Cardiac fibroblast (primary cell): Measurements from ENCODE around the gene BNIPL.
A peak's percentile ranks its signal among the peaks of the same experiment; 100 is the strongest.

Source experiments
- DNase-seq, 2 donors: peaks; one replicate each; pipeline versions ENCODE4 v3.0.0 to v3.0.0-alpha.2; 2010; ENCODE audit warnings: low read depth in 2 of 2
- H3K4me3 ChIP-seq, 2 donors: replicated peaks in 1 of 2; 1 replicate in 1 of 2; 2 replicates in 1 of 2; pipeline ENCODE4 v1.5.1; 2011; ENCODE audit warnings: low read depth in 2 of 2, low read length in 2 of 2, mild to moderate bottlenecking in 2 of 2, moderate library complexity in 1 of 2
- TF ChIP-seq, protein P1 (sequence below): IDR thresholded peaks from one replicate; pipeline ENCODE4 v1.5.1; 2011; ENCODE audit warnings: low read depth, mild to moderate bottlenecking, low read length, inconsistent platforms

The BNIPL gene

GRCh38 chr1:151009674-151010345 is 26.6 kb upstream of the BNIPL start:
- no peak overlapping the region for H3K4me3 ChIP-seq
- TF ChIP-seq, protein P1, sequence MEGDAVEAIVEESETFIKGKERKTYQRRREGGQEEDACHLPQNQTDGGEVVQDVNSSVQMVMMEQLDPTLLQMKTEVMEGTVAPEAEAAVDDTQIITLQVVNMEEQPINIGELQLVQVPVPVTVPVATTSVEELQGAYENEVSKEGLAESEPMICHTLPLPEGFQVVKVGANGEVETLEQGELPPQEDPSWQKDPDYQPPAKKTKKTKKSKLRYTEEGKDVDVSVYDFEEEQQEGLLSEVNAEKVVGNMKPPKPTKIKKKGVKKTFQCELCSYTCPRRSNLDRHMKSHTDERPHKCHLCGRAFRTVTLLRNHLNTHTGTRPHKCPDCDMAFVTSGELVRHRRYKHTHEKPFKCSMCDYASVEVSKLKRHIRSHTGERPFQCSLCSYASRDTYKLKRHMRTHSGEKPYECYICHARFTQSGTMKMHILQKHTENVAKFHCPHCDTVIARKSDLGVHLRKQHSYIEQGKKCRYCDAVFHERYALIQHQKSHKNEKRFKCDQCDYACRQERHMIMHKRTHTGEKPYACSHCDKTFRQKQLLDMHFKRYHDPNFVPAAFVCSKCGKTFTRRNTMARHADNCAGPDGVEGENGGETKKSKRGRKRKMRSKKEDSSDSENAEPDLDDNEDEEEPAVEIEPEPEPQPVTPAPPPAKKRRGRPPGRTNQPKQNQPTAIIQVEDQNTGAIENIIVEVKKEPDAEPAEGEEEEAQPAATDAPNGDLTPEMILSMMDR: no peak
- DNase-seq: no peak

- no peak overlapping the region for H3K4me3 ChIP-seq
- TF ChIP-seq, protein P1: no peak
- no peak for DNase-seq
These were observed 26.1 kb upstream of the BNIPL start for GRCh38 chr1:151010346-151010726.

DNA sequence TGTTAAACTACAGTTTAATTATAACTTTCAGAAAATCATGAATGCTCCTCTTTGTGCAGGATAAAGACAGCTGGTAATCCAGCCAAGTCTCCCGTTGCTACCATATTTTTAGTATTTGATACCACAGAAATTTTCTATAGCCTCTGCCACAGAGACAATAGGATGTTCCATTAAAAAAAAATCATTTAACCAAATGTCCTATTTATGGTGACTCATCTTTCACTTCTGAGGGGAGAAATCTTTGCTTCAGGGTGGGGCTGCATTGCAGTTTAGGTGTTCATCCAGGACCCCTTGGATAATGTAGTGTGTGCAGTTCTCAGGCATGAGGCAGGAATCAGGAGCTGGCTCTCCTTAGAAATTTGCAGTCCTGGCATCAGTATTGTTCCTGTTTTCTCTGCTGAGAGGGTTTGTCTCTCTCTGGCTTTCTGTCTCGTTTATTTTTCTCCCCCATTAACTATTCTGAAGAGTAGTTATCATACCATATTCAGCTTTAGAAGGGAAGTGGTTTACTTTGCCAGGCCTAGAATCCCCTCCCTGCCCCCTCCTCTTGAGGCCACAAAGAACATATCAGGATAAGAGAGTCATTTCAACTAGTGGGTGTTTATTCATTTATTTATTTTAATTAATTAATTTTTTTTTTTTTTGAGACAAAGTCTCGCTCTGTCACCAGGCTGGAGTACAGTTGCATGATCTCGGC is 25.1 kb upstream of the BNIPL start:
- no peak overlapping the region for H3K4me3 ChIP-seq
- TF ChIP-seq, protein P1: no peak
- no peak for DNase-seq

DNA sequence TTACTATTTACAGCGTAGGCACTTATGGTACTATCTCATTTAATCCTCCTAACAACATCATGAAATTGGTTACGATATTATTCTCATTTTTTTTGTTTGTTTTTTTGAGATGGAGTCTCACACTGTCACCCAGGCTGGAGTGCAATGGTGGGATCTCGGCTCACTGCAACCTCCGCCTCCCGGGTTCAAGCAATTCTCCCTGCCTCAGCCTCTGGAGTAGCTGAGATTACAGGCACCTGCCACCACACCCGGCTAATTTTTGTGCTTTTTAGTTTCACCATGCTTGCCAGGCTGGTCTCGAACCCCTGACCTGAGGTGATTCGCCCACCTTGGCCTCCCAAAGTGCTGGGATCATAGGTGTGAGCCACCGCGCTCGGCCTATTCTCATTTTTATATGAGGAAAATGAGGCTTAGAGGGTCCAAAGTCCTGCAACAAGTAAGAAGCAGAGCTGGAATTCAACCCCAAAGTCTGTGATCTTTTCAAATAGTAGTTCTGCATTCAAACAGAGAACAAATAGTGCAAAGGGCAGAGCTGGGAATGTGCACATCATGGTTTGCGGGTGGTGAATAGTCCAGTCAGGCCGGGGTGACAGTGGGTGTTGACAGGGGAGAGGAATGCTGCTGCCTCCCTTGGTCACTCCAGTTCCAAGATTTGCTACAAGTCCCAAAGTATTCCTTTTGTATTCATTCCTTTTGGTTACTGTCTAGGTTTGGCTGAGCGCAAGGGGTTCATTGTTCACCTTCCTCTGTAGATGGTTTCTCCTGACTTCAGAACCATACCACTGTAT is 23.5 kb upstream of the BNIPL start:
- H3K4me3 ChIP-seq: no peak overlapping the region
- TF ChIP-seq, protein P1: no peak
- peak; percentile 45 to 77 for DNase-seq

DNA sequence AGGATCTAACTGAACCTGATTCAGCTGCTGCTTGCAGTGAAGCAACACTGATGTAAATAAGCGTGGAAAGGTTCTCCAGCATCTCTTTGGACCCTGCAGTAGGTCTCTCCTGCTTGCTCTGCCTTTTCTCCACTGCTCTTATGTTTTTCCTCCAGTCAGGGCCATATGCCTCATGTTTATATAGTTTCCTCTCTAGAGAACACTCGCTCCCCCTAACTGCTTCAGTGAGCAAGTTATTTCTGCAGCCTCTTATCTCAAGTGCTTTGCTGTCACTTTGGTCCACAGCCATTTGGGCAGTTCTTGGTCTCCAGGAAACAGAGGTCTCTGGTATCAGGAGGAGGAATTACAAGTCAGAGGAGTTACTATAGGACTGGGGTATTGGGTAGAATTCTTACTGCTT is 22.9 kb upstream of the BNIPL start:
- no peak overlapping the region for H3K4me3 ChIP-seq
- peak; percentile 37 to 90 for DNase-seq
- TF ChIP-seq, protein P1: peak; percentile 0

- TF ChIP-seq, protein P1: peak; percentile 80
- H3K4me3 ChIP-seq: no peak overlapping the region
- peak; percentile 76 to 82 for DNase-seq
These were observed 11.7 kb upstream of the BNIPL start for GRCh38 chr1:151024540-151025146.
